Kidney glomerular epithelial cell (primary cell): ENCODE data around the gene RELB.
A peak's percentile ranks its signal among the peaks of the same experiment; 100 is the strongest.

Source experiments
- DNase-seq: peaks from one replicate; lab custom pipeline; 2025; lab: John Stamatoyannopoulos, UW

RELB gene

DNA sequence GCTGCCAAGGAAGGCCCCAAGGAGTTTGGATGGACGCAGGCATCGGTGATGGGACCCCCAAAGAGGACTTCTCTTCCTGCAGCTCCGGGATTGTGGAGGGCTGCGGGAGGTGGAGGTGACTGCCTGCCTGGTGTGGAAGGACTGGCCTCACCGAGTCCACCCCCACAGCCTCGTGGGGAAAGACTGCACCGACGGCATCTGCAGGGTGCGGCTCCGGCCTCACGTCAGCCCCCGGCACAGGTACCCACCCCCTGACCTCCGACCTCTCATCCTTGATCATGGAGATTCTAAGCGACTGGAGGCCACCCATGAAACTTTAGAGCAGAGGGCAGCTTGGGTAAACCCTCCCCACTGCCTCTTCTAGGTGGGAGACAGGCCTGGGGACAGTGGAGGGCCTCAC is 20.7 kb downstream of the RELB start:
- DNase-seq: no peak

- no peak for DNase-seq
Measured at GRCh38 chr19:45023048-45023447, 21.8 kb downstream of the RELB start.

DNA sequence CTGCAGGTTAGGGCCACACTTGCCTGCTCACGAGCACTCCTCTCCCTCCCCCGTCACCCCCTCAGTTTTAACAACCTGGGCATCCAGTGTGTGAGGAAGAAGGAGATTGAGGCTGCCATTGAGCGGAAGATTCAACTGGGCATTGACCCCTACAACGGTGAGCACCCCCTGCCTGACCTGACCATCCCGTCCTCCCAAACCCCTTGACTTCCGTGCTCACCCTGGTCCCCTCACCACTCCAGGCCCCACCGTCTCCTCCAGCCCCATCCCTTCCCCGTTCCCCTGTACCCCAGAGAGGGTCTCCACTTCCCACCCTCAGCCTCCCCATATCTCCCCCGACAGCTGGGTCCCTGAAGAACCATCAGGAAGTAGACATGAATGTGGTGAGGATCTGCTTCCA is 24.0 kb downstream of the RELB start:
- no peak for DNase-seq

DNA sequence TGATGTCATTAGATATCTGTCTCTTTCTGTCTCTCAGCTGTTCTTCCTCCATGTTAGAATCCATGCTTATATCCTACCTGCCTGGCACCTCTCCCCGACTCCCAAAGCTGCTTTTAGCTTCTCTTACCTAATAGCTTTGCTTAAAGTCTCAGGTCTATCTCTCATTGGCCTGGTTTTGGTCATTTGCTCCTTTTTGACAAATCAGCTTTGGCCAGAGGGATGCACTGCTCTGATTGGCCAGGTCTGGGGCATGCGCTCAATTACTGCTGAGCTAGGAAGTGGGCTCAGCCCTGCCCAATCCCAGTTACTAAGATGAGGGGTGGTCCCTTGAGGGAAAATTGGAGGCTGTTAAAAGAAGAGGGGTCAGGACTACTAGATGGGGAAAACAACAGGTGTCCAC is 26.1 kb downstream of the RELB start:
- no peak for DNase-seq

DNA sequence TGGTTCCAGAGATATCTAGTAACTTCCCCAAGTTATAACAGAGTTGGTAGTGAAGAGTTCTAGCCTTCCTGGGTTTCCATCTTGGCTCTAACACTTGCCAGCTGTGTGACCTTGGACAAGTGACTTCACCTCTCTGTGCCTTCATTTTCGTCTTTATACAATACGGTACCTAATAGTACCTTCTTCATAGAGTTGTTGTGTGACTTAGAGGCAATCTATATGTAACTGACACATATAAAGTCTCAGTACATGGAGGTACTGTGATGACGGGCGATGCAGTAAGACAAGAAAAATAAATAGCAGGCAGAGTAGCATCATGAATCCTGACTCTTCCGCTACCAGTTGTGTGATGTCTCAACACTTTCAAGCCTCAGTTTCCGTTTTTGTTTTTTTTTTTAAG is 29.6 kb downstream of the RELB start:
- DNase-seq: no peak

- DNase-seq: no peak
Measured at GRCh38 chr19:45032421-45032820, 31.2 kb downstream of the RELB start.

DNA sequence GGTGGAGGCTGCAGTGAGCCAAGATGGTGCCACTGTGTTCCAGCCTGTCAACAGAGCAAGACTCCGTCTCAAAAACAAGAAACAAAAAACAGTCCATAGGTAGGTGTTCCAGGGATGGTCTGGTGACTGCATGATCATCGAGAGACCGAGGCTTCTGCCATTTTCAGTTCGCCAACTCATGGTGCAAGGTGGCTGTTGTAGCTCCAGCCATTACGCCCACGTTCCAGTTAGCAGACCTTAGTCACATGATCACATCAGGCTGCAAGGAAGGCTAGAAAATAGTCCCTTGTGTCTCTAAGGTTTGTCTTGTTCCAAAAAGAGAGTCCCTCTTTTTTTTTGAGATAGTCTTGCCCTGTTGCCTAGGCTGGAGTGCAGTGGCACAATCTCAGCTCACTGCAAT is 34.5 kb downstream of the RELB start:
- DNase-seq: no peak

GRCh38 chr19:45037393-45038169 is 36.3 kb downstream of the RELB start:
- DNase-seq: no peak

GRCh38 chr19:45038931-45039893 is 37.9 kb downstream of the RELB start, which contains the start of gene CLASRP:
CLASRP (plus strand) TSS chr19:45039045; CDS start chr19:45040213, 1,168 bp downstream.
- peak; percentile 86 for DNase-seq

- no peak for DNase-seq
Measured at GRCh38 chr19:45040059-45040771, 39.0 kb downstream of the RELB start.

GRCh38 chr19:45041125-45041524 is 39.9 kb downstream of the RELB start:
- no peak for DNase-seq

DNA sequence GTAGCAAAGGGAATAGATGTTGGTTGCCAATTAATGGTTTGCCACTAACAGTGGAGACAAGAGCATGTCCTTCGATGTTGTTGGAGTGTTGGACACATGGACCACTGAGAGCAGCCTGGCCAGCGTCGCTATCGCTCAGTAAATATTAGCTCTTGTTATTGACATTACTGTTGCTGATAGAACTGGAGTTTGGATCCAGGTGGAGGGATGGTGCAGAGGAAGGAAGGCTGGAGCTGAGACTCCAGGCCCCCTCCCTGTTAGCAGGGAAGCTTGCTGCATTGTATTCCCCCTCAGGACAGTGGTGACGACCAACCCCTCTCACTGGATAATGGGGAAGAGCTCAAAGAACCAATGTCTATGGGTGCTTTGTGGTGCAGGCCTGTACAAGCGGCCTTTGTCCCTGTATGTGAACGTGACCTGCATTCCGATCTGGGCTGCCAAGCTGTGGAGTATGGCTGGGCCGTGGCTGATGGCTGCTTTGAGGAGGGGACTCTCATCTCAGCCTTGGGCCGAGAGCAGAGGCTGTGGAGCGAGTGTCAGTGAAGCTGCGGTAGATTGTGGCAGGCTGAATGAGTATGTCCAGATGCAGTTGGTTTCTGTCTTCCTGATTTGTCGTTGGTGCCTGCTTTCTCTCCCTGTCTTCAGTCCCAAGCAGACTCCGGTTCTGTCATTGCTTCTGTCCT is 44.5 kb downstream of the RELB start:
- no peak for DNase-seq

DNA sequence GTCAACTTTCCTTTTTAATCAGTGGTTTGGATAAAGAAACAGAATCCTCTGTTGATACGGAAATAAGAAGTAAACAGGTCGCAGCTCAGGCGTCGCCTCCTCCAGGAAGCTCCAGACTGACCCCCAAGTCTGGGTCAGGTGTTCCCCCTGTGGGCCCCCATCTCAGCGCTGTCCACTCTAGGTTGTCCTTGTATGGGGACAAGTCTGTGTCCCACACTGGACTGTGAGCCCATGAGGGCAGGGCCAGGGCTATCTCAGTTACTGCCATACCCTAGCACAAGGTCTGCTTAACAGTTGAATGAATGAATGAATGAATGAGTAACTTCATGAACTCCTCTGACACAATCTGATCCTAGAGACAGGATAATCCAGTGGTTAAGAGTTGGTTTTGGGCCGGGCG is 45.1 kb downstream of the RELB start:
- DNase-seq: no peak

- no peak for DNase-seq
Measured at GRCh38 chr19:45047188-45047797, 46.0 kb downstream of the RELB start.

- DNase-seq: no peak
Measured at GRCh38 chr19:45049073-45049736, 47.9 kb downstream of the RELB start.

DNA sequence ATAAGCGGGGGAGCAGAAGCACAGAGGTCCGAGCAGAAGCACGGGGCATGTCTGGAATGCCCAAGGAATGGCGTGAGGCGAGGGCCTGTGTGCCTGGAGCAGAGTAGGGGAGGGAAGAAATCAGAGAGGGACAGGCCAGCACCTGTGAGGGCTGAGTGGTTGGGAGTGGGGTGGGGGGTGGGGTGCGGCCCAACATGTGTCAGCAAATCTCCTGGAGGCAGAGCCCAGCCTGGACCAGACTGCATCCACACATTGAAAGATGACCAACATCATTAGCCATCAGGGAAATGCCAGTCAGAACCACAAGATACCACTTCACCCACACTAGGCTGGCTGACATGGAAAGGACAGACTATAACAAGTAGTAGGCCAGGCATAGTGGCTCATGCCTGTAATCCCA is 48.8 kb downstream of the RELB start:
- DNase-seq: no peak

- no peak for DNase-seq
Measured at GRCh38 chr19:45051929-45052579, 50.8 kb downstream of the RELB start.

DNA sequence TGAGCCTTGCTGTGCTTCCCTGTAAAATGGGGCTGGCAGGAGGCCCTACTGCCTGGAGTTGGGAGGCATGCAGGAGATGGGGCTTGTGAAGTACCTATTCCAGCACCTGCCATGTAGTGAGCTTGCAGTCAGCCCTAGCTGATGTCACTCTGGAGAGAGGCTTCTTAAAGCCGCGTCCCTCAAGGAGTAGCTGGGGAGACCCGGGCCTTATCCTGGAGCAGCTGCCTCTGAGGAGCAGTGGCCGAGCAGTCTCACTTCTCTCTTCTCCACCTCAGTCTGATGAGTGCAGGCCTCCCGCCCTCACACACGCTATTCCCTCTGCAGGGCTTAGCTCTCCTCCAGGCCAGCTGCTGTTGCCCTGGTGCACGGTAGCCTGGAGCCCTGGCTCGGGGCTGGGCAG is 55.6 kb downstream of the RELB start:
- DNase-seq: no peak

GRCh38 chr19:45057444-45057843 is 56.2 kb downstream of the RELB start:
- no peak for DNase-seq

GRCh38 chr19:45058622-45059159 is 57.4 kb downstream of the RELB start:
- DNase-seq: no peak
